Measurements from ENCODE around the gene PPIP5K1.

GRCh38 chr15:43513550-43513949 is 76.5 kb downstream of the PPIP5K1 start:
- TF ChIP-seq CTCF (IDR thresholded peaks at IDR 0.05) (no peak), ZFX (IDR thresholded peaks at IDR 0.05; ENCODE audit: borderline replicate concordance) (no peak)
